A673 (cell line): ENCODE data around the gene AP3S1. TPM values are rescaled to one million over a fixed set of nuclear protein-coding genes. Genes with fewer than 3 reads are reported as not detected.

ENCODE experiments used
- BruUV-seq: library from RNA; stranded (reverse); fragments of 400-500 nt; replicated peaks from 2 replicates; lab custom pipeline; 2021; lab: Mats Ljungman, UMichigan
- CTCF ChIA-PET: fragments of 300-600 bp; sonication (Branson Sonifier 250); formaldehyde crosslinking; loops from one replicate; lab custom pipeline; 2022; ENCODE audit warnings: antibody characterized with exemption; lab: Charles Lee
- POLR2A ChIA-PET: fragments of 300-600 bp; sonication (Branson Sonifier 250); formaldehyde crosslinking; loops from one replicate; lab custom pipeline; 2022; ENCODE audit warnings: antibody characterized with exemption; ENCODE audit not compliant: low non-redundant PET; lab: Charles Lee
- DNase-seq: peaks from one replicate; pipeline ENCODE4 v3.0.0-alpha.2; 2015; ENCODE audit warnings: low spot score
- H3K27ac ChIP-seq: fragments of 200-600 bp; sonication (generic); 2 replicates; pipeline ENCODE4 v1.5.1; 2016; ENCODE audit warnings: mixed run types, low read depth, mild to moderate bottlenecking, mixed read lengths, antibody characterized with exemption, low read length; ENCODE audit not compliant: poor library complexity, severe bottlenecking
- H3K27me3 ChIP-seq: fragments of 200-600 bp; sonication (generic); replicated peaks from 2 replicates; pipeline ENCODE4 v1.6.1; 2017; ENCODE audit warnings: mixed run types, low read depth, mild to moderate bottlenecking, mixed read lengths, antibody characterized with exemption, low read length; ENCODE audit not compliant: insufficient read depth, poor library complexity
- H3K36me3 ChIP-seq: fragments of 200-600 bp; sonication (generic); 2 replicates; pipeline ENCODE4 v1.6.1; 2016; ENCODE audit warnings: mixed run types, mild to moderate bottlenecking, mixed read lengths, antibody characterized with exemption, low read length; ENCODE audit not compliant: insufficient read depth, poor library complexity, severe bottlenecking
- H3K4me1 ChIP-seq: fragments of 200-600 bp; sonication (generic); 2 replicates; pipeline ENCODE4 v1.6.1; 2017; ENCODE audit warnings: mixed run types, mild to moderate bottlenecking, mixed read lengths, antibody characterized with exemption, low read length; ENCODE audit not compliant: insufficient read depth, poor library complexity, severe bottlenecking
- H3K4me3 ChIP-seq: fragments of 200-600 bp; sonication (generic); 2 replicates; pipeline ENCODE4 v1.5.1; 2016; ENCODE audit warnings: low read depth, mixed run types, mild to moderate bottlenecking, mixed read lengths, low read length; ENCODE audit not compliant: poor library complexity, severe bottlenecking
- H3K9me3 ChIP-seq: fragments of 200-600 bp; sonication (generic); 2 replicates; pipeline ENCODE4 v1.6.1; 2016; ENCODE audit warnings: mixed run types, low read depth, mild to moderate bottlenecking, mixed read lengths, antibody characterized with exemption, low read length; ENCODE audit not compliant: poor library complexity, severe bottlenecking
- CTCF ChIP-seq: fragments of 300-800, 200-600 bp; sonication (generic); conservative IDR thresholded peaks from 2 replicates; pipeline ENCODE4 v1.5.1; 2017; ENCODE audit warnings: low read depth, mild to moderate bottlenecking, antibody characterized with exemption, low read length, moderate library complexity, mixed read lengths
- EZH2 ChIP-seq: fragments of 200-600 bp; sonication (generic); IDR thresholded peaks from 2 replicates; pipeline ENCODE4 v1.6.1; 2017; ENCODE audit warnings: borderline replicate concordance, low read depth, mild to moderate bottlenecking, mixed read lengths, antibody characterized with exemption, low read length; ENCODE audit not compliant: poor library complexity, severe bottlenecking
- intact Hi-C: fragments of 100-400 bp; cut with micrococcal nuclease; formaldehyde crosslinking; loops from one replicate; pipeline ENCODE4 v1.10.0; 2022; ENCODE audit not compliant: unreplicated experiment
- total RNA-seq: library from RNA; stranded (reverse); gene quantifications from 2 replicates; pipeline ENCODE4 v1.2.3, GENCODE V29; 2021

Gene AP3S1
- total RNA-seq, 1 experiment from 2014 or later = 66.9 TPM

DNA sequence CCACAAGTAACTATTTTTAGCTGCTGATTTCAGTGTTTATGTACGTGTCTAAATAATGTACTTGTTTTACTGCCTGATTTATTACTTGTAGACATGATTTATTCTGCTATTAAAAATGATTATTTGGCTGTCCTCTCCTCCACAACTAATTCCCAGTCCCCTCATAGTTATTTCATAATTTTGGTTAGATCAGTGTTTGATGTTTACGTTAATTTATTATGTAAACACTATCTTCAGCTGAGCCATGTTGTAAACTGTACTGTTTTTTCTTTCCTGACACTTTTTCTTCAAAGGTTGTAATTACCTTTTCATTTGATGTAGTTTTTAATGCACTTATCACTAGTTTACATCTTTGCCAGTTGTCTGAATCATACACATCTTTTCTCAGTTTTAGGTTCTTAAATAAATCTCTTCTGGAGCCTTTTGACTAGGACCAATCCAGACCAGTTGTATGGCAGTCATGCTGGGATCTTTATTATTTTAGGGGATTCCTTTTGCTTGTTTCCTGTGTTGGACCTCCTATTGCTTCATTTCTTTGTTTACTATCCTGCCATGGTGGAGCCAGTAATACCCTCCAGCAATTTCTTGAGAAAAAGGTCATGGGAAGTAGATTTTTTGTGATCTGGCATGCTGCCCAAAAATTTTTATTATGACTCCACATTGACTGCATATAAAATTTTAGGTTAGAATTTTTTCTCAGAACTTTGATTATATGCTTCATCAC is 16.1 kb downstream of the AP3S1 start:
- DNase-seq = peak; percentile 89
- no peak overlapping the region for H3K4me3 ChIP-seq
- ChIA-PET CTCF (no interaction called here), POLR2A (interaction anchor here (0.6 kb wide), 1 partner anchor 17 kb away, joined by 3 read pairs; the partner anchor contains the start of gene ATG12)
- TF ChIP-seq CTCF (no peak), EZH2 (no peak)
- peak overlapping the region; percentile 17 for H3K27ac ChIP-seq
- no peaks in the 10 kb centered on the region for H3K36me3 ChIP-seq
- H3K27me3 ChIP-seq = no peaks in the 10 kb centered on the region
- BruUV-seq = no TSS peak
- peaks cover 32% of the 10 kb centered on the region for H3K4me1 ChIP-seq
- intact Hi-C loops = no loop called here
- no peaks in the 10 kb centered on the region for H3K9me3 ChIP-seq

- Histone ChIP-seq H3K4me1 (peaks cover 32% of the 10 kb centered on the region), H3K27me3 (no peaks in the 10 kb centered on the region), H3K27ac (peak overlapping the region; percentile 17), H3K4me3 (no peak overlapping the region), H3K9me3 (peaks cover under 1% of the 10 kb centered on the region), H3K36me3 (no peaks in the 10 kb centered on the region)
- ChIA-PET POLR2A (interaction anchor here (0.6 kb wide), 1 partner anchor 17 kb away, joined by 3 read pairs; the partner anchor contains the start of gene ATG12), CTCF (no interaction called here)
- BruUV-seq = no TSS peak
- no peak for TF ChIP-seq EZH2
- TF ChIP-seq CTCF = no peak
- intact Hi-C loops = no loop called here
- no peak for DNase-seq
These were observed 16.7 kb downstream of the AP3S1 start for GRCh38 chr5:115858396-115858795.

DNA sequence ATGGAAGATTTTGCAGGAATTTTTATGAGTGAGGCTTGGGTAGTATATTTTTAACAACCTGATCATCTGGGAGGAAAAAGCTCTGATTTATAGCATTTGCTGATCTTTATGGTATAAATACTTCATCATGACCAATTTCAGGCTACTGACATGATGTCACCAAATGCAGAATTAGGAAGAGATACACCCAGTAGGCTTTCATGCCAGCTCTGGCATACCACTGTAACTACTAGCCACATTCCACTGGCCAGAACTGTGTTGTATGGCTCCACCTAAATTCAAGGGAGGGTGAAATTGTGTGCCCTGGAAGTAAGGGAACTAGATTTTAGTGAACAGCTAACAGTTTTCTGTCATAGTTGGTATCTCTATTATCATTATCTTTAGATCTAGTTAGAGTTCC is 17.6 kb downstream of the AP3S1 start:
- Histone ChIP-seq H3K27me3 (no peaks in the 10 kb centered on the region), H3K9me3 (peaks cover 7% of the 10 kb centered on the region), H3K27ac (no peak overlapping the region), H3K4me3 (no peak overlapping the region), H3K36me3 (no peaks in the 10 kb centered on the region), H3K4me1 (peaks cover 32% of the 10 kb centered on the region)
- ChIA-PET CTCF (no interaction called here), POLR2A (no interaction called here)
- no peak for TF ChIP-seq CTCF
- TF ChIP-seq EZH2 = no peak
- BruUV-seq = no TSS peak
- no peak for DNase-seq
- intact Hi-C loops = no loop called here
